SIG-M5 treated with dmso at 0.1 percent for 504 hours (cell line): ENCODE measurements around the gene MAZ.

Experiments
- DNase-seq: peaks from one replicate; lab custom pipeline; 2025; ENCODE audit not compliant: unreplicated experiment; lab: John Stamatoyannopoulos, UW

MAZ gene

DNA sequence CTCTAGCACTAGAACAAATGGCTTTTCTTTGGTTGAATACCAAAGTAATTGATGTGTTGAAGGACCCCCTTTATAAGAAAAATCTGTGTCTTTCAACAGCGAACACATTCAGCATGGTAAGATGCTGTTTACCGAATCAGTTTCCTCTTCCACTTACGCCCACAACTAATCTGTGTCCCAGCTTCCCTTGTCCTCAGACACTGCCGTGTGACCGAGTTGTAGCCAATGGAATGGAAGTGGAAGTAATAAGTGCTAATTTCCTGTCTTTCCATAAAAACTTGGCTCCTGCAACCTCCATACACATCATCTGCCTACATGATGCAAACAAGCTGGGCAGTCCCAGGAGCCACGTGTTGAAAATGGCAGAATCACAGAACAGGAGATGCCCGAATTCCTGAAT is 46.3 kb downstream of the MAZ start:
- no peak for DNase-seq

- DNase-seq = no peak
Observed at GRCh38 chr16:29854520-29855100, 48.3 kb downstream of the MAZ start.

DNA sequence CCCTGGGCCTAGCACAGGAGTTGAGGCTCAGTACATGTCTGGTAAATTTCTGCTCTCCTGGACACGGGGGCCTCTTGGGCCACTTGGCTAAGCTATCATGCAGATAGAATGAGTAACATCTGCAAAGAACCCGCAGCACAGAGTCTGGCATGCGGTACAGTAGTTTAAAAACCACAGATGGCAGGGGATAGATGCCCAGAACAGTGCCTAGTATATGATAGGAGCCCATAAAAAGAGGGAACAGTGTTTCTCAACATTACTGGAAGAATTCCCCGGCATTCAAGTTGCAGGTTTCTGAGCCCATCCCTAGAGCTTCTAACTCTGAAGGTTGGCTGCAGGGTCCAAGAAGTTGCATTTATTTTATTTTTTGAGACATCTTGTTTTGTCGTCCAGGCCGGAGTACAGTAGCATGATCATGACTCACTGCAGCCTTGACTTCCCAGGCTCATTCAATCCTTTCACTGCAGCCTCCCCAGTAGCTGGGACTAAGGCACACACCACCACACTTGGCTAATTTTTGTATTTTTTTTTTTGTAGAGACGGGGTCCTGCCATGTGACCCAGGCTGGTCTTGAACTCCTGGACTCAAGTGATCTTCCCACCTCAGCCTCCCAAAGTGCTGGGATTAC is 50.9 kb downstream of the MAZ start:
- DNase-seq = no peak

DNA sequence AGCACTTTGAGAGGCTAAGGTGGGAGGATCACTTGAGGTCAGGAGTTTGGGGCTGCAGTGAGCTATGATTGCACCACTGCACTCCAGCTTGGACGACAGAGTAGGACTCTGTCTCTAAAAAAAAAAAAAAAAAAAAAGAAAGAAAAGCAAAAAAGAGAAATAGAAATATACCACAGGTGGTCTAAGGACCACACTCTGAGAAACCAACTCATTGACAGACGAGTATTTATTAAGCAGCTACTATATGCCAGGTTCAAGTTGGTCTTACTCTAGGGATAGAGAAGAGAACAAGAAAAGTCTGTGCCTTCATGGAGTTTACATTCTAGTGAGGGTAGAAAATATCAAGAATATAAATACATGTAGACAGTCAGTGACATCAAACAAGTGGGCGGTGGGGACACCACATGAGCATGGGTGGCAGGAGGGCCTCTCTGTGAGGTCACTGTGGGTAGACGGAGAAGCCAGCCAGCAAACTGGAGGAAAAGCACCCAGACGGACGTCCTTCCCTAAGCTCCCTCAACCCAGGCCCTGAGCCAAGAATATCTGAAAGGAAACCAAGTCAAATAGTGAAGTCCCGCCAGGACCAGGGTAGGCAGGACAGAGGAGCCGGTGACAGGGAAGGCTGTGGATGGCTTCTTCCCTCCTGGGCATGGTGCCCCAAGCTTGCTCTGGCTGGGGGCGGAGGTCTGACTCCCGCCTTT is 52.0 kb downstream of the MAZ start:
- no peak for DNase-seq

GRCh38 chr16:29858974-29859373 is 52.6 kb downstream of the MAZ start:
- no peak for DNase-seq

DNA sequence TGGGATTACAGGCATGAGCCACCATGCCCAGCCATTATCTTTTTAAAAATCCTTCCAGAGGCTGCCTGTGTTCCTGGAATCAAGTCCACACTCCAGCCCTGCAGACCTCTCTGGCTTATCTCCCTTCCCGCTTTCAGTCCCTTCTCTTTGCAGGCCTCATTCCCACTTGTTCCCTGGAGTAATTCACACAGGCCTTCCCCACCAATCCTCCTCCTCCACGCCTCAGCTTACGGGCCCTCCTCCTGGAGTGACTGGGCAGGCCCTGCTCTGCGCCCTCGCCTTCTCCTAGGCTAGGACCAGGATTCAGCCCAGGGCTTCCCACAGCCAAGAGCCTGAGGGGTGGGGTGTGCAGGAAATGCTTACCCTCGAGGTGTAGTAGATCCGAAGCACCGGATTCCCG is 53.9 kb downstream of the MAZ start:
- DNase-seq = no peak
